HG03045 (cell line): Measurements from ENCODE around the gene JMJD7.

Experiments used
- ATAC-seq: cut with Tn5 transposase; IDR thresholded peaks from one replicate; pipeline ENCODE4 v1.9.1; 2021; ENCODE audit warnings: mild to moderate bottlenecking, moderate library complexity; ENCODE audit not compliant: unreplicated experiment

Gene JMJD7

GRCh38 chr15:41861736-41862356 lies 34.0 kb downstream of the JMJD7 start:
- ATAC-seq: no peak

GRCh38 chr15:41862515-41863116 lies 34.7 kb downstream of the JMJD7 start:
- no peak for ATAC-seq

- no peak for ATAC-seq
Measured at GRCh38 chr15:41865490-41866055, 37.7 kb downstream of the JMJD7 start.

GRCh38 chr15:41866263-41866703 lies 38.4 kb downstream of the JMJD7 start:
- no peak for ATAC-seq

GRCh38 chr15:41866872-41867579 lies 39.1 kb downstream of the JMJD7 start:
- ATAC-seq: no peak

- no peak for ATAC-seq
Measured at GRCh38 chr15:41868321-41868720, 40.4 kb downstream of the JMJD7 start.

- no peak for ATAC-seq
Measured at GRCh38 chr15:41869770-41870688, 42.1 kb downstream of the JMJD7 start.

GRCh38 chr15:41870689-41871081 lies 42.8 kb downstream of the JMJD7 start:
- ATAC-seq: no peak

- no peak for ATAC-seq
Measured at GRCh38 chr15:41871175-41871905, 43.4 kb downstream of the JMJD7 start.

- ATAC-seq: no peak
Measured at GRCh38 chr15:41872166-41872747, 44.4 kb downstream of the JMJD7 start.

GRCh38 chr15:41873711-41874110 lies 45.8 kb downstream of the JMJD7 start:
- no peak for ATAC-seq

GRCh38 chr15:41874736-41875135 lies 46.8 kb downstream of the JMJD7 start:
- no peak for ATAC-seq

GRCh38 chr15:41876007-41876406 lies 48.1 kb downstream of the JMJD7 start:
- no peak for ATAC-seq

GRCh38 chr15:41876689-41877088 lies 48.8 kb downstream of the JMJD7 start:
- ATAC-seq: no peak

- ATAC-seq: no peak
Measured at GRCh38 chr15:41877631-41878354, 49.9 kb downstream of the JMJD7 start.

GRCh38 chr15:41878355-41878699 lies 50.4 kb downstream of the JMJD7 start:
- no peak for ATAC-seq

GRCh38 chr15:41879321-41879845 lies 51.5 kb downstream of the JMJD7 start:
- no peak for ATAC-seq

- no peak for ATAC-seq
Measured at GRCh38 chr15:41880156-41880877, 52.4 kb downstream of the JMJD7 start.
